Measurements from ENCODE around the gene EEF2K.

DNA sequence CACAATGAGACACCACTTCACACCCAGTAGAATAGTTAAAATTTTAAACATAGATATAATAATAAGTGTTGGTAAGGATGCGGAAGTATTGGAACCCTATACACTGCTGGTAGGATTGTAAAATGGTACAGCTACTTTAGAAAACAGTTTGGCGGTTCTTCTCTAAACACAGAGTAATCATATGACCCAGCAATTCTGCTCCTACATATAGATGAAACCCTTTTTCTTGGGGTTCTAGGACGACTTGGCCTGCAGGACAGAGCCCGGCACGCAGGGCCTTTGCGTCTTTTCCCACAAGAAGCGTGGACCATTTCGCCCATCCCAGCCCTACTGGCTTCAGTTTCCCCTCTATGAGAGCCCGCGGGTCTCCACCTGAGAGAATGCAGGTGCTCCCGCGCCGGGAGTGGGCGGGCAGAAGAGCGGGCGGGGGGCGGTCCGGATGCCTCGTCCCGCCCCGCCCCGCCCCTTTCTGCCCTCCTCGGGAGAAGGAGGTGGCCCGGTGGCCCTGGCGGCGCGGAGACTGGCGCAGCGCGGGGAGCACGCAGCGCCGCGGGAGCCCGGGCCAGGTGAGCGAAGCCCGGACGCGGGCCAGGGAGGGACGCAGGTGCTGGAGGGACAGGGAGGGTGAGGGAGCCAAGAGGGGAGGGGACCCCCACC is 44.0 kb upstream of the EEF2K start, which contains the start of gene SDR42E2:
- TF ChIP-seq, protein P1, sequence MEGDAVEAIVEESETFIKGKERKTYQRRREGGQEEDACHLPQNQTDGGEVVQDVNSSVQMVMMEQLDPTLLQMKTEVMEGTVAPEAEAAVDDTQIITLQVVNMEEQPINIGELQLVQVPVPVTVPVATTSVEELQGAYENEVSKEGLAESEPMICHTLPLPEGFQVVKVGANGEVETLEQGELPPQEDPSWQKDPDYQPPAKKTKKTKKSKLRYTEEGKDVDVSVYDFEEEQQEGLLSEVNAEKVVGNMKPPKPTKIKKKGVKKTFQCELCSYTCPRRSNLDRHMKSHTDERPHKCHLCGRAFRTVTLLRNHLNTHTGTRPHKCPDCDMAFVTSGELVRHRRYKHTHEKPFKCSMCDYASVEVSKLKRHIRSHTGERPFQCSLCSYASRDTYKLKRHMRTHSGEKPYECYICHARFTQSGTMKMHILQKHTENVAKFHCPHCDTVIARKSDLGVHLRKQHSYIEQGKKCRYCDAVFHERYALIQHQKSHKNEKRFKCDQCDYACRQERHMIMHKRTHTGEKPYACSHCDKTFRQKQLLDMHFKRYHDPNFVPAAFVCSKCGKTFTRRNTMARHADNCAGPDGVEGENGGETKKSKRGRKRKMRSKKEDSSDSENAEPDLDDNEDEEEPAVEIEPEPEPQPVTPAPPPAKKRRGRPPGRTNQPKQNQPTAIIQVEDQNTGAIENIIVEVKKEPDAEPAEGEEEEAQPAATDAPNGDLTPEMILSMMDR (IDR thresholded peaks at IDR 0.05), result no peak
- no peak for TF ChIP-seq POLR2A (IDR thresholded peaks at IDR 0.05)

All from thyroid gland (tissue), 4 donors.